NCI-H146 treated with DMSO at 0.1 percent for 48 hours (cell line): Measurements from ENCODE around the gene TMEM123.
"Not testable (repeated sequence)": the region's sequence is repeated elsewhere in the genome, so short reads cannot be mapped to it uniquely, and the experiment has no call there.

ENCODE experiments used
- DNase-seq: peaks from one replicate; lab custom pipeline; 2025; ENCODE audit not compliant: unreplicated experiment; lab: John Stamatoyannopoulos, UW

The TMEM123 gene

GRCh38 chr11:102396708-102397563, 55.6 kb downstream of the TMEM123 start:
- no peak for DNase-seq

DNA sequence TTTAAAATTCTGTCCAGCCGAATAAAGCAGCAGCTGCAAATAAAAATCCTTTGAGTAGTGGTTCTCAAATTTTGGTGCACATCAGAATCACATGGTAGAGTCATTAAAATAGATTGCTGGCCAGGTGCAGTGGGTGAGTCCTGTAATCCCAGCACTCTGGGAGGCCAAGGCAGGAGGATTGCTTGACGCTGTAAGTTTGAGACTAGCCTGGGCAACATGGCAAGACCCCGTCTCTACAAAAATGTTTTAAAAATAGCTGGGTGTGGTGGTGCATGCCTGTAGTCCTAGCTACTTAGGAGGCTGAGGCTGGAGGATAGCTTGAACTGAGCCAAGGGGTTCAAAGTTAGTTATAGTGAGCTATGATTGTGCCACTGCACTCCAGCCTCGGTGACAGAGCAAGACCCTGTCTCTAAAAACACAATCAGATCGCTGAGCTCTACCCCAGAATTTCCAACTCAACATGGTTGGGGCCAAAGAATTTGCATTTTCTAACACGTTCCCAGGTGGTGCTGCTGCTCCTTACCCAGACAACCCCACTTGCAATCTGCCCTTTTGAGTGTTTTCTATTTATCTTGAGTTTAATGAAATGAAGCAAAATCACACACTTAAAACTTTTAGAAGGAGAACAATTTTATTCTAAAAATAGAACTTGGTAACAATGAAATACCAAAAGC, 56.7 kb downstream of the TMEM123 start:
- no peak for DNase-seq

DNA sequence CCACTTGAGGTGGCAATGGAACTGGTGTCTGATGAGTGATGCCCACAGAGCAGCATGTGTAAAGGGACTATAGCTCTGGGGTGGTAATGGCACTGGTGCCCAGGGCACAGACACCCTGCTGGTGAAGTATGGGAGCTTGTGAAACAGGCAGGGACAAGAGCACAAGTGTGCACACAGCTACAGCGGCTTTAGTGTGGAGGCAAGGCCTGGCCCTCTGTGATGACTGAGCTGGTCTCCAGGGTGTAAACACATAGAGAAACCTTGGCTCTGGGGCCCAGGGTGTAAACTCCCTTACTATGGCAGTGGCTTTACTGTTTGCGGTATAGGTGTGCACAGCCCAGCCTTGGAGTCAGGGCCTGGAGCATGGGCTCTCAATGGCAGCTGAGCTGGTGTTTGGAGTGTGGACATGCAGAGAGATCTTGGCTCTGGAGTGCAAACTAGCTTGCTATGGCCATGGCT, 59.3 kb downstream of the TMEM123 start:
- DNase-seq: no peak

DNA sequence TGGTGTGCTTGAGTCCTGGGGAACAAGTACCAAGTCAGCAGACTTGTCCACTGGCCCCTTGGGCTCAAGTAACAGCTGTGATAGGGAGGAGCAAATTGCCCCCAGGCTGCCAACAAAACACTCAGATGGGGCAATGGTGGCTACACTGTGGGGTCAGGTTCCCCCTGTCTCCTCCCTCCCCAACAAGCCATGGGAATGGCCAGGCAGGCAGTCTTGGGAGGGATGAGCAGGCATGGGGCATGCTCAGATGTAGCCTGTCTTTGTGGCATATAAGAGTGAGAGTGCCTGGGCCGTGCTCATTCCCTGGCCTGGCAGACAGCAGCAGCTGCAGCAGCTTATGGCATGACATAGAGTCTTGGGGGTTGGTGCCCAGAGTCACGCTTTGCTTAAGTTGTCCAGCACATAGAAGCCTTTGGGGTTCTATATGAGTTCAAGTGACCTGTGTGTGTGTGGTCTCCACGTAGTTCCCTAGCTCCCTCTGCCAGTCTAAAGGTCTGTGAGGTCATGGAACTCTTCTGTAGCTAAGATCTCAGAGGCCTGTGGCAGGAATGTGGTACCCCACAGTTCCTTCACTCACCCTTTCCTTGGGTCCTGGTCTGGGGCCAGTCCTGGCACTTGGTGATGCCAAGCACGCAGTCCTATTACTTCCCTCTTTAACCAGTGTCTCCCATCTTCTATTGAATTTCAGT, 60.9 kb downstream of the TMEM123 start:
- DNase-seq: no peak

DNA sequence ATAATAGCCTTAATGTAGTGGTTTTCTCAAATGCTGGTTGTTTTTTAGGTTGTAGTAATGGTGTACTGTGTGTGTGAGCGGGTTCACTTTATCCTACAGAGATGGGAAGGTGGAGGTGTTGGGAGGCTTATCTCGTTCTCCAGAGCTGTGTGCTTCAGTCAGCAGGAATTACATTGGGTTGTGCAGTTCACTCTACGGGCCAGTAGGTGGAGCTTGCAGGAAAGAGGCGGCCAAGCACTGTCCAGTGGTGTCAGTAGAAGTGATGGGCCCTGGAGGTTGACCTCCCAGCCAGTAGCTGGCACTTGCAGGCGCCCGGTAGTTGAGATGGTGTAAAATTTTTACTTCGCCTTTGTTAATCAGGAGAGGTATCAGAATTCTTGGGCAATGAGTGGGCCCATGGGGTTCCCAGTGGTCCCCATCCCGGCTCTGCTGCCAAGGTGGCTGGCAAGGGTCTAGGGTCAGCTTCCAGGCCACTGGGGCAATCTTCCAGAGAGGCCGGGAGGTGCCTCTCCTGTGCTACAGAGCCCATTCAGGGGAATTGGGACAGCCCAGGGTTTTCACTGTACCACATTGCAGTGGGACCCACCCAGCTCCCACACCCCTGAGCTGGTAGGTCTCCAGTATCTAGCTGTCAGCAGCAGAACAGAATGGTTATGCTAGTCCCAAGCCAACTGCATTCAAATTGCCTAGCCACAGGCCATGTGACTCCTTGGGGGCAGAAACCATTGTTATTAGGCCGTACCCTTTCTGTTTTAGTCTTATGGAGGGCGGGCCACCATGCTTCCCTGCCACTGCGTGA, 61.7 kb downstream of the TMEM123 start:
- DNase-seq: peak; percentile 68

GRCh38 chr11:102389253-102389652, 63.3 kb downstream of the TMEM123 start:
- no peak for DNase-seq

DNA sequence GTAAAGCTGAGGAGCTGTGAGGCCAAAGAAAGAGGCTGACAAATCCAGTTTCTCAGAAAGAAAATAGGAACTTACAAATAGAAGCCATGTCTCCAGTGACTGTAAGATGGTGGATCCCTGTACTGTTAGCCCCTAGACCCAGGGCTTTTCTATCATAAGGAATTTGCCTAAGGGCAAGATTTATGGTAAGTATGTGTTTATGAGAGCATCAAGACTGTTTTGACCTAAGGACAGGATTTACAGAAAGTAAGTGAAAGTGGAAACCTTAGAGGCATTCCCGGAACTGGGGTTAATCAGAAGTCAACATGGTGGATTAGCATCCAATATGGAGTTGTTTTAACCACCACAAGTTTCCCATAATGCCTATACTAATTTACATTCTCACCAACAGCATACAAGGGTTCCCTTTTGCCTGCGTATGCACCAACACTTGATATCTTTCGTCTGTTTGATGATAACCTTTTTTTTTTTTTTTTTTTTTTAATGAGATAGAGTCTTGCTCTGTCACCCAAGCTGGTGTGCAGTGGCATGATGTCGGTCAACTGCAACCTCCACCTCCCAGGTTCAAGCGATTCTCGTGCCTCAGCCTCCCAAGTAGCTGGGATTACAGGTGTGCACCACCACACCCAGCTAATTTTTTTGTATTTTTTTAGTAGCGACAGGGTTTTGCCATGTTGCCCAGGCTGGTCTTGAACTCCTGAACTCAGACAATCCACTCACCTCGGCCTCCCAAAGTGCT, 65.4 kb downstream of the TMEM123 start:
- no peak for DNase-seq

- no peak for DNase-seq
Measured at GRCh38 chr11:102386136-102386734, 66.3 kb downstream of the TMEM123 start.

DNA sequence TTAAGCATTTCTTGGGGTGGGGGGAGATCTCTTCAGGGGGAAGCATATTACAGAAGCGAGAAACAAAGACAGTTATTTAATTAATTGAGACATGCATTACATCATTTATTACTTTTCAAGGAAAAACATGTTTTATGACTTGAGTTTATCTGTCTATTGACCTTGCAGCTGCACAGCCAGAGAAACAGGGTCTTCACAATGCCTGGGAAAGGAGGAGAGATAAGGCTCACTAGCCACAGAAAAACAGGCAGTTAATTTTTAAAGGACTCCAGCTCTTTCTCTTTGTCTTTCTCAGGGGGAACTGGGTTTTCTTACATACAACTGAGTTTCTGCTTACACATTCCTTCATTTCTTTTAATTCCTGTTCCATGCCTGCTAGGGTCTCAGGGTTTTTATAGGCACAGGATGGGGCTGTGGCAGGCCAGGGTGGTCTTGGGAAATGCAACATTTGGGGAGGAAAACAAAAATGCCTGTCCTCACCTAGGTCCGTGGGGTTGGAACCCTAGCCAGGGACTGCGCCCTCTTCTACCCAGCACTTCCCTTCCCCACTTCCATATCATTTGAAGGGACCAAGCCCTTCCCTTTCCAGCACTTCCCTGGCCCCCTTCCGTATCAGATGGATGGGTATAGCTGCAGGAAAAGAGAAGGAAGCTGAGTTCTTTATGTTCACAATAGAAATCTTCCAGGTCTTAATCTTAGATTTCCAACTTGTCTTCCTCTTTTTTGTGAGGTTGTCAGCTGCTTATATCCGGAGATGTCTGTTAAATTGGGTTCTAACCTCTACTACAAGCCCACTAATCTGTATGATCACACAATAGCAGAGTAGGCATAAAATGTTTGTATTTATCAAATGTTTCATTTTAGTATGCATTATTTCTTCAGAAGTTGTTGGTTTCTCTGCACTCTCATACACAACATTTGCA, 67.2 kb downstream of the TMEM123 start:
- DNase-seq: no peak

- DNase-seq: no peak
Measured at GRCh38 chr11:102384419-102385079, 68.0 kb downstream of the TMEM123 start.

GRCh38 chr11:102383839-102384238, 68.7 kb downstream of the TMEM123 start:
- DNase-seq: no peak

DNA sequence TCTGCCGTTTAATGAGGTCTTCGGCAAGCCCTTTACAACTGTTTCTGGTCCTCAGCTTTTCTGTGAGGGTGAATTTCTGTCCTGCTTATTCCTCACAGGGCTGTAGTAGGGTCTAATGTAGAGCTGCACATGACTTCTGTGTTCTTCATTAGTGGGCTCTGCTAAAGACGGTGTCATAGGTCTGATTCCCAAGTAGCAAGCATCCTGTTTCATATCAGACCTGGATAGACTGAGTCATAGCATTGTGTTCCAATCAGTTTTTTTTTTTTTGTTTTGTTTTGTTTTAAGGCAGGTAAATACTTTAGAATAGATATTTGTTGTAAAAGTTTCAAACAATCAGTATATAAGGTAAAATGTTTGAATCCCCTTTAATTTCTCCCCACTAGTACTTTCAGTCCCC, 70.2 kb downstream of the TMEM123 start:
- DNase-seq: no peak

GRCh38 chr11:102378818-102379217, 73.7 kb downstream of the TMEM123 start:
- no peak for DNase-seq

GRCh38 chr11:102377891-102378290, 74.7 kb downstream of the TMEM123 start:
- DNase-seq: no peak

GRCh38 chr11:102375720-102376399, 76.7 kb downstream of the TMEM123 start:
- no peak for DNase-seq

DNA sequence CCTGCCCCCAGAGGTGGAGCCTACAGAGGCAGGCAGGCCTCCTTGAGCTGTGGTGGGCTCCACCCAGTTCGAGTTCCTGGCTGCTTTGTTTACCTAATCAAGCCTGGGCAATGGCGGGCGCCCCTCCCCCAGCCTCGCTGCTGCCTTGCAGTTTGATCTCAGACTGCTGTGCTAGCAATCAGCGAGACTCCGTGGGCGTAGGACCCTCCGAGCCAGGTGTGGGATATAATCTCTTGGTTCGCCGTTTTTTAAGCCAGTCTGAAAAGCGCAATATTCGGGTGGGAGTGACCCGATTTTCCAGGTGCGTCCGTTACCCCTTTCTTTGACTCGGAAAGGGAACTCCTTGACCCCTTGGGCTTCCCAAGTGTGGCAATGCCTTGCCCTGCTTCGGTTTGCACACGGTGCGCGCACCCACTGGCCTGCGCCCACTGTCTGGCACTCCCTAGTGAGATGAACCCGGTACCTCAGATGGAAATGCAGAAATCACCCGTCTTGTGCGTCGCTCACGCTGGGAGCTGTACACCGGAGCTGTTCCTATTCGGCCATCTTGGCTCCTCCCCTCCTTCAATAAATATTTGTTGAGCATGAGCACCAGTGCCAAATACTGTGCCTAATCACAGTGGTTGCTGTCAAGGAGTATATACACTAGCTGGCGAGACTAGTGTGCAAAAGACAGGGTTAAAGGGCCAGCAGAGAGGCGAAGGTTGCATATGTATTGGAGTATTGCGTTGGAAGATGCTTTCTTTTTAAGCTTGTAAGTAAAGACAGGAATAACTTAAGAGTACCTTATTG, 77.7 kb downstream of the TMEM123 start:
- DNase-seq: not testable (repeated sequence)

DNA sequence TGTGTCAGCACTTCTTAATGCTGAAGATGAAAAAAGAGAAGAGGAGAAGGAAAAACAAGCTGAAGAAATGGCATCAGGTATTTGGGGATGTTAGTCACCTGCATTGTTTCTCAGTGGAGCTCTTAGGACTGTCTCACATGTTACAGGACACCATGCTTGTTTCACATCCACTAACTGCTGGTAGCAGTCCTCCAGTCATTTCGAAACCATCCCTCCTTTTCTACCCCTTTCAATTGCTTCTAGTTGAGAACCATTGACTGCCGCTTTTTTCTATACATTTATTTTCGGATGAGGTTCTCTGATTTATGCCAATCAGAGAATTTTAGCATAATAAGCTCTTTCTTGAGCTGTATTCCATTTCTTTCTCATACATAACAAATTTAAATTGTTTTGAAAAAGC, 84.1 kb downstream of the TMEM123 start:
- DNase-seq: no peak
